Suprapubic skin (tissue), 4 donors: ENCODE measurements around the gene RWDD3. TPM values are rescaled to one million over a fixed set of nuclear protein-coding genes. Genes with fewer than 3 reads are reported as not detected.

Experiments used
- DNase-seq, 2 donors: peaks; one replicate each; pipeline ENCODE4 v3.0.0-alpha.2; 2019; ENCODE audit warnings: low spot score in 2 of 2
- H3K27ac ChIP-seq: fragments of 200-600 bp; sonication (generic); one replicate; pipeline ENCODE4 v1.5.1; 2019
- H3K27me3 ChIP-seq: fragments of 200-600 bp; sonication (generic); one replicate; pipeline ENCODE4 v1.5.1; 2019
- H3K36me3 ChIP-seq: fragments of 200-600 bp; sonication (generic); one replicate; pipeline ENCODE4 v1.5.1; 2019
- H3K4me1 ChIP-seq: fragments of 200-600 bp; sonication (generic); one replicate; pipeline ENCODE4 v1.5.1; 2019
- H3K4me3 ChIP-seq: fragments of 200-600 bp; sonication (generic); one replicate; pipeline ENCODE4 v1.5.1; 2019; ENCODE audit warnings: mild to moderate bottlenecking
- H3K9me3 ChIP-seq: fragments of 200-600 bp; sonication (generic); one replicate; pipeline ENCODE4 v1.5.1; 2019
- CTCF ChIP-seq, 2 donors: fragments of 200-600 bp in 1 of 2; fragments of 450-650 bp in 1 of 2; sonication (generic) in 1 of 2; IDR thresholded peaks; one replicate each; pipeline ENCODE4 v1.5.1; 2016 to 2019; ENCODE audit warnings: antibody characterized with exemption in 2 of 2, mild to moderate bottlenecking in 1 of 2, moderate library complexity in 1 of 2
- EP300 ChIP-seq: sonication (generic); formaldehyde crosslinking; IDR thresholded peaks from one replicate; pipeline ENCODE4 v1.6.1; 2017; ENCODE audit warnings: antibody characterized with exemption
- POLR2A ChIP-seq, 2 donors: fragments of 450-650 bp; IDR thresholded peaks; one replicate each; pipeline ENCODE4 v1.6.1; 2017; ENCODE audit warnings: antibody characterized with exemption in 2 of 2, mild to moderate bottlenecking in 2 of 2, moderate library complexity in 2 of 2
- POLR2AphosphoS5 ChIP-seq, 3 donors: sonication (generic); formaldehyde crosslinking; IDR thresholded peaks; one replicate each; pipeline ENCODE4 v1.6.1; 2017; ENCODE audit warnings: antibody characterized with exemption in 3 of 3
- WGBS: methylation state at CpG from one replicate; pipeline ENCODE4 v1.1.5; 2018; 5-methylcytosine and 5-hydroxymethylcytosine counted together
- total RNA-seq, 4 donors: library from RNA; depleted of rRNA; stranded (reverse); fragments of >200 nt; gene quantifications; one replicate each; pipeline ENCODE4 v1.1.0, GENCODE V29; 2016

Gene RWDD3
- total RNA-seq, 4 donors from 2014 or later: 6.9 to 12.6 (median 9.4) TPM

- Histone ChIP-seq H3K4me1 (peaks cover 21% of the 10 kb centered on the region), H3K27me3 (no peaks in the 10 kb centered on the region), H3K27ac (no peak overlapping the region), H3K36me3 (no peaks in the 10 kb centered on the region), H3K9me3 (no peaks in the 10 kb centered on the region), H3K4me3 (no peak overlapping the region)
- TF ChIP-seq CTCF (IDR thresholded peaks at IDR 0.05) (no peak), POLR2AphosphoS5 (IDR thresholded peaks at IDR 0.05) (no peak), POLR2A (IDR thresholded peaks at IDR 0.05) (no peak), EP300 (no peak)
- no peak for DNase-seq
Observed at GRCh38 chr1:95229706-95230105, 4.3 kb upstream of the RWDD3 start.

GRCh38 chr1:95230256-95230655, 3.8 kb upstream of the RWDD3 start:
- no peak overlapping the region for H3K27ac ChIP-seq
- H3K27me3 ChIP-seq: no peaks in the 10 kb centered on the region

GRCh38 chr1:95230768-95231191, 3.2 kb upstream of the RWDD3 start:
- TF ChIP-seq EP300 (no peak), POLR2A (IDR thresholded peaks at IDR 0.05) (no peak), CTCF (IDR thresholded peaks at IDR 0.05) (no peak), POLR2AphosphoS5 (IDR thresholded peaks at IDR 0.05) (no peak)
- H3K27ac ChIP-seq: no peak overlapping the region

More at GRCh38 chr1:95230256-95230655, 3.8 kb upstream of the RWDD3 start:
- no peak for TF ChIP-seq POLR2AphosphoS5 (IDR thresholded peaks at IDR 0.05)
- TF ChIP-seq POLR2A (IDR thresholded peaks at IDR 0.05): no peak
- TF ChIP-seq EP300: no peak
- no peak for TF ChIP-seq CTCF (IDR thresholded peaks at IDR 0.05)
- H3K4me3 ChIP-seq: no peak overlapping the region
- DNase-seq: no peak
- H3K4me1 ChIP-seq: peaks cover 21% of the 10 kb centered on the region
- H3K36me3 ChIP-seq: no peaks in the 10 kb centered on the region
- 67% methylated on average over 2 of the region's 2 CpGs for WGBS
- H3K9me3 ChIP-seq: no peaks in the 10 kb centered on the region

GRCh38 chr1:95232646-95233318, 1.2 kb upstream of the RWDD3 start:
- peak overlapping the region; percentile 77 for H3K4me3 ChIP-seq
- H3K4me1 ChIP-seq: peaks cover 26% of the 10 kb centered on the region

More at GRCh38 chr1:95230768-95231191, 3.2 kb upstream of the RWDD3 start:
- peaks cover 21% of the 10 kb centered on the region for H3K4me1 ChIP-seq
- no peaks in the 10 kb centered on the region for H3K36me3 ChIP-seq
- no peak overlapping the region for H3K4me3 ChIP-seq
- DNase-seq: no peak
- no peaks in the 10 kb centered on the region for H3K9me3 ChIP-seq
- WGBS: 48% methylated on average over 3 of the region's 3 CpGs
- no peaks in the 10 kb centered on the region for H3K27me3 ChIP-seq

More at GRCh38 chr1:95232646-95233318, 1.2 kb upstream of the RWDD3 start:
- TF ChIP-seq POLR2A (IDR thresholded peaks at IDR 0.05) (no peak), EP300 (no peak), CTCF (IDR thresholded peaks at IDR 0.05) (no peak), POLR2AphosphoS5 (IDR thresholded peaks at IDR 0.05) (no peak)
- no peak for DNase-seq
- no peaks in the 10 kb centered on the region for H3K36me3 ChIP-seq
- H3K27me3 ChIP-seq: no peaks in the 10 kb centered on the region
- no peaks in the 10 kb centered on the region for H3K9me3 ChIP-seq
- H3K27ac ChIP-seq: peak overlapping the region; percentile 82
- WGBS: 40% methylated on average over 8 of the region's 8 CpGs
